NT2/D1 (cell line): ENCODE measurements around the gene SCARB2.

Source experiments
- SUZ12 ChIP-seq: IDR thresholded peaks from 2 replicates; pipeline ENCODE4 v1.6.1; 2011; ENCODE audit not compliant: insufficient read length, insufficient read depth; ENCODE audit errors: extremely low read depth
- YY1 ChIP-seq: IDR thresholded peaks from 2 replicates; pipeline ENCODE4 v1.6.1; 2011; ENCODE audit not compliant: insufficient read length, insufficient read depth
- ZNF274 ChIP-seq: IDR thresholded peaks from 2 replicates; pipeline ENCODE4 v1.6.1; 2011; ENCODE audit warnings: mild to moderate bottlenecking, low read depth, low read length

- TF ChIP-seq YY1 (no peak), SUZ12 (no peak), ZNF274 (no peak)
These were observed 25.5 kb downstream of the SCARB2 start for GRCh38 chr4:76188149-76188548.
